Heart left ventricle (tissue), 13 donors: ENCODE data around the gene ABL2.

ENCODE experiments used
- CTCF ChIP-seq, 12 donors: fragments of 200-600 bp; sonication (generic) in 4 of 12; IDR thresholded peaks; one replicate each; pipeline versions ENCODE4 v1.5.0 to v1.8.0; 2018 to 2022; ENCODE audit warnings: antibody characterized with exemption in 12 of 12, mild to moderate bottlenecking in 5 of 12
- POLR2A ChIP-seq, 2 donors: fragments of 450-650 bp; IDR thresholded peaks; one replicate each; pipeline ENCODE4 v1.6.1; 2017; ENCODE audit warnings: antibody characterized with exemption in 2 of 2, mild to moderate bottlenecking in 2 of 2, moderate library complexity in 2 of 2
- donor health status: ischemic (EF 13 %, LVEDD 7.1; RV severe dilation, severe dysfunction).
- donor health status: DM: no; HTN: yes; CAD: no.
- donor health status: DM: no; HTN: no; CAD: no.
- donor health status: ischemic (EF 25% LVEDD 6.9; RV normal size, moderate dysfunction).
- donor health status: ischemic (EF 25% LVEDD 5.7; RV mildly dilated, moderate dysfunction).
- donor health status: ischemic (EF 35%, LVEDD 5.7; RV mildly dilated, moderate dysfunction).
- donor health status: nonischemic (EF 11% LVEDD 7.7; RV severe dilation, severe dysfunction).
- donor health status: DM: yes; HTN: yes; CAD: no.
- donor health status: PGD.
- donor health status: ischemic (EF 29% LVEDD 5.4; RV normal size, mild dysfunction).
- donor health status: nonischemic (EF 23%, LVEDD 6.1; RV moderate dilation, normal function).

DNA sequence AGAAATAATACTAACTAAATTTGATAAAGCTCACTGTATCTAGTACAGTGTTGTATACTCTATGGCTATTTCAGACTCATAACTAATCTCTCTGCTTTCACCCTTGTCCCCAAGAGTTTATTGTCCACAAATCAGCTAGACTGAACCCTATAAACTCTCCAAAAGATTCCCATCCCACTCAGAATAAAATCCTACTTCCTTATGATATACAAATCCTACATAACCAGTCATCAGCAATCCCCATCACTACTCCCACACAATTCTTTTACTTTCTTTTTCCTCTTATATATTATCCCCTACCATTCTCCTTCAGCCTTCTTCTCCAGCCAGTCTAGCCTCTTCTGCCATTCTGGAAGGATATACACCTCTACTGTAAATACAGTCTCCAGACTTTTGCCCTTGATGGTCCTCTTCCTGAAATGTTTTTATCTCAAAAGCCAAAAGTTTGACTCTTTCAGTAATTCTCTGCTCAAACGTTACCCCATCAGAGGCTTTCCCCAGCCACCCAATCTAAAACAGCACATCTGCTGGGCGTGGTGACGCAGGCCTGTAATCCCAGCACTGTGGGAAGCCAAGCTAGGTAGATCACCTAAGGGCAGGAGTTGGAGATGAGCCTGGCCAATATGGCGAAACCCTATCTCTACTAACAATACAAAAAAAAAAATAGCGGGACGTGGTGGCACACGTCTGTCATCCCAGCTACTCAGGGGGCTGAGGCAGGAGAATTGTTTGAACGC lies 41.6 kb downstream of the ABL2 start:
- no peak for TF ChIP-seq CTCF (IDR thresholded peaks at IDR 0.05)
- no peak for TF ChIP-seq POLR2A (IDR thresholded peaks at IDR 0.05)
